Measurements from ENCODE around the gene MKI67.

The MKI67 gene

GRCh38 chr10:128049226-128050120 lies 76.8 kb downstream of the MKI67 start:
- DNase-seq: no peak

- DNase-seq: no peak
Measured at GRCh38 chr10:128048819-128049210, 77.4 kb downstream of the MKI67 start.

GRCh38 chr10:128047991-128048818 lies 78.0 kb downstream of the MKI67 start:
- no peak for DNase-seq

GRCh38 chr10:128047351-128047750 lies 78.9 kb downstream of the MKI67 start:
- DNase-seq: no peak

- no peak for DNase-seq
Measured at GRCh38 chr10:128046953-128047290, 79.3 kb downstream of the MKI67 start.
